ENCODE results near the gene STX10.

The STX10 gene

GRCh38 chr19:13099073-13099999, 50.8 kb downstream of the STX10 start:
- DNase-seq = peak; percentile 86

DNA sequence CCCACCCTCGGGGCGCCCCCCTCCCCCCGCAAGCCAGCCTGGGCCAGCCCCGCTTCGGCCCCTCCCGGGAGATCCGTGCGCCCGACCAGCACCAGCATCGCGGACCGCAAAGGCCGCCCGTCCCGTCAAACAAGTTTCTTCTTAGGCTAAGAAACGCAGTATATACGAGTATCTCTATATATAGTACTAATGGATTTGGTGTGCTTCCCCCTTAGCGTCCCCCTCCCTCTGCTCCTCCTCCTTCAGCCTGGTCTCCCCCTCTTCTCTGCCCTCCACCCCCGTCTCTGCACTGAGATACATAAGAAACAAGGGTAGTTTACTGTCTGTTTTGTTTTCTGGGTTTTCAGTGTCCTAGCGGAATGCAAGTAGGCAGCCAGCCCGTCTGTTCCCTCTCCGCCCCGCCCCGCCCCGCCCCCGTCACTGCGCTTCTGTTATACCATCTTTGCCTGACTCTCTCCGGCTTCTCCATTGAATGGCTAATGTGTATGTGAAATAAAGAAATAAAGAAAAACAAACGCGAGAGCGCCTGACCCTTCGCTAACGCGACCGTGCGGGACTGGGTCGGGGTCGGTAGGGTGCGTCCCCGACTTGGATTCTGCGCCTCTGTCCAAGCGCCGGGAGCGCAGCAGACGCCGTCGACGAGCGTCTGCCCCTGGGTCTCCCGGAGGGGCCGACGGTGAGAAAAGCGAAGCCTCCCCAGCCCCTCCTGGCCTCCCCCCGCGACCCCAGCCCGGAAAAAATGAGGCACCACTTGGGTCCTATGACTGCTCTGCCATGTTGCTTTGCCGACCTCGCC, 51.7 kb downstream of the STX10 start:
- peak; percentile 60 for DNase-seq

DNA sequence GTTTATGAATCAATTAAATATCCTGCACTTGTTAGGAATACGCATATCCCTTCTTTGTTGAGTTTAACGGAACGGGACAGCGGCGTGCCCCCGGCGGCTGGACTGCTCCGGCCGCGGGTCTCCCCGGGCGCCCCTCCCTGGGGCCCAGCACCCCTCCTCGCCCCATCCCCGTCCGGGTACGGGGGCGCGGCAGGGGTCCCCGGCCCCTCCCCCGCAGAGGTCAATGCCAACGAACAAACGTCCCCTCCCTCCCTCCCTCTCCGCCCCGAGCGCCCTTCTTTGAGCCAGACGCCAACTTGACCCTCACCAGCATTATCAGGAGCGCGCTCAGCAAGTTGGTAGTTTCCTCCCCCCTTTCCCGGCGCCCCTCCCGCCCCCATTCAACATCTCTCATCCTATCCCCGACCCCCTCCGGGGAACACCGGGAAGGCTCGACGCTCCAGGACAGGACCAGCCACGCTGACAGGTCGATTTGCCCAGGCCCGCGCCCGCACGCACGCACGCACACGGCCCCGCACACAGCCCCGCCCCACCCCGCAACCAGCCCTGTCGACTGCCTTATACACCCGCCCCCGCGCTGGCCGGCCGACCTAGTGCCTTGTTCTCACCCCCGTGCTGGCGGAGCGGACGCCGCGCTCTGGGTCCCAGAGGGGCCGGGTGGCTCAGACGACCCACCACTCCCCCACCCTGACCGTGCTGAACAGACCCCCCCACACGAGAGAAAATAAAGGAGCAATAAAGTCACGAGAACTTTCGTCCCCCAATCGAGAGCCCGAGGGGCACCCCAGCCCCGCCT, 52.5 kb downstream of the STX10 start:
- peak; percentile 40 for DNase-seq

- DNase-seq = no peak
Observed at GRCh38 chr19:13097033-13097462, 53.1 kb downstream of the STX10 start.

- peak; percentile 43 for DNase-seq
Observed at GRCh38 chr19:13095934-13096927, 53.9 kb downstream of the STX10 start.

DNA sequence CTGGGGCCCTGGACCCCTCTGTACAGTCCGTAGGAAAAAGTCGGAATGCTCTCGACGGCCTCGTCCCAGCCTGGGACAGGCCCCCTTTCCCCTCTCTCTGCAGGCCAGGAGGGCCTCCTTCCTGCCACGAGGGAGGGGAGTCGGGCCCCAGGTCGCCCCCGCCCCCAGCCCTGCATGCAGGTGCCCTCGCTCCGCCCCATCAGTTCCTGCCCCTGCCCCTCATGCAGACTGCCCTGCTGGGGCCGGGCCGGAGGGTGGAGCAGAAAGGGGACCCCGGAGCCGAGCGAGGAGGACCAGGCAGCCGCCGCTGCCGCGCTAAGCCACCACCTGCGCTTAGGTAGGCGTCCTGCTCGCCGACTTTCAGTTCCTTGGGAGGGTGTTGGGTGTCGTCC, 54.8 kb downstream of the STX10 start:
- DNase-seq = peak; percentile 58

DNA sequence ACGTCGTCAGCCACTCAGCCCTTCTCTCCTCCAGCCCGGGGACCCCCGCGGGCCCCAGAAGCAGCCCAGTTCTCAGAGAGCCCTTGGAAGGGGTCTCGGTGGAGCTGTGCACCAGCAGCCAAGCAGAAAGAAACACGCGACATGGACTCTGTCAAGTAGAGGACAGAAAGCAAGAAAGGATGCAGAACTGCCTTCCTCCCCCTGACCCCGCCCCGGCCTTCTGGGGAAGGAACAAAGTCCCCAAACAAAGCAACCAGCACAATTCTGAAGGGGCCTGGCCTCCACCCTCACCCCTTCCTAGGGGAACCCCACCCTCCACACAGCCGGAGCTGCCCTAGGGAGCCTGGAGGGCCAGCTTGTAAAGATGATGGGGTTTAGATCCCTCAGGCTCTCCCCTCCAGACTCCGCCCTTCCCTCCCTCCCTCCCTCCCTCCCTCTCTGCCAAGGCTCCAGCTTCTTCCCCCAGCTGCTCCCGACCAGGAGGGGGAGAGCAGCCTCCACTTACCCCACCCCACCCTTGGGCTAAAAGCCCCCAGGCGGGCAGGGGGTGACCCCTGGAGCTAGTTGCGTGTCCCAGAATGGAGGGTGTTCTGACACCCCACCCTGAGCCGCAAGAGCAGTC, 55.3 kb downstream of the STX10 start:
- peak; percentile 50 for DNase-seq

GRCh38 chr19:13094106-13094504, 56.1 kb downstream of the STX10 start:
- DNase-seq = no peak

All from CD4-positive, alpha-beta T cell treated with Interleukin-15 for 1 hour (primary cell).